GM12878 (cell line): ENCODE data around the gene MRPS14.
"Not testable (repeated sequence)": the region's sequence is repeated elsewhere in the genome, so short reads cannot be mapped to it uniquely, and the experiment has no call there.

Source experiments
- CHD1 ChIP-seq: IDR thresholded peaks from 2 replicates; pipeline ENCODE4 v1.6.1; 2012; ENCODE audit warnings: low read depth, low read length, improper control_type of control experiment
- MYC ChIP-seq: IDR thresholded peaks from 2 replicates; pipeline ENCODE4 v1.6.1; 2011; ENCODE audit warnings: mild to moderate bottlenecking, low read length, moderate library complexity, inconsistent platforms; ENCODE audit not compliant: insufficient read depth, insufficient replicate concordance, insufficient read length, severe bottlenecking
- POLR2A ChIP-seq: IDR thresholded peaks from 2 replicates; pipeline ENCODE4 v1.6.1; 2011; ENCODE audit warnings: low read depth, mild to moderate bottlenecking, low read length
- REST ChIP-seq: IDR thresholded peaks from 2 replicates; pipeline ENCODE4 v1.6.1; 2012; ENCODE audit warnings: mild to moderate bottlenecking, low read depth, low read length
- ZNF384 ChIP-seq: IDR thresholded peaks from 2 replicates; pipeline ENCODE4 v1.6.1; 2012; ENCODE audit warnings: low read depth, mild to moderate bottlenecking, low read length, improper control_type of control experiment, borderline replicate concordance
- TF ChIP-seq, protein P1 (sequence below), 3 experiments: IDR thresholded peaks in 2 of 3; conservative IDR thresholded peaks in 1 of 3; 2 replicates each; pipeline ENCODE4 v1.5.1; 2011; ENCODE audit warnings: low read depth in 3 of 3, low read length in 3 of 3, mild to moderate bottlenecking in 3 of 3, control low read depth in 2 of 3, moderate library complexity in 2 of 3, inconsistent platforms in 1 of 3, mixed read lengths in 1 of 3; ENCODE audit not compliant: control insufficient read depth in 2 of 3, insufficient read depth in 1 of 3; ENCODE audit errors: extremely low read depth in 1 of 3

- TF ChIP-seq, protein P1, sequence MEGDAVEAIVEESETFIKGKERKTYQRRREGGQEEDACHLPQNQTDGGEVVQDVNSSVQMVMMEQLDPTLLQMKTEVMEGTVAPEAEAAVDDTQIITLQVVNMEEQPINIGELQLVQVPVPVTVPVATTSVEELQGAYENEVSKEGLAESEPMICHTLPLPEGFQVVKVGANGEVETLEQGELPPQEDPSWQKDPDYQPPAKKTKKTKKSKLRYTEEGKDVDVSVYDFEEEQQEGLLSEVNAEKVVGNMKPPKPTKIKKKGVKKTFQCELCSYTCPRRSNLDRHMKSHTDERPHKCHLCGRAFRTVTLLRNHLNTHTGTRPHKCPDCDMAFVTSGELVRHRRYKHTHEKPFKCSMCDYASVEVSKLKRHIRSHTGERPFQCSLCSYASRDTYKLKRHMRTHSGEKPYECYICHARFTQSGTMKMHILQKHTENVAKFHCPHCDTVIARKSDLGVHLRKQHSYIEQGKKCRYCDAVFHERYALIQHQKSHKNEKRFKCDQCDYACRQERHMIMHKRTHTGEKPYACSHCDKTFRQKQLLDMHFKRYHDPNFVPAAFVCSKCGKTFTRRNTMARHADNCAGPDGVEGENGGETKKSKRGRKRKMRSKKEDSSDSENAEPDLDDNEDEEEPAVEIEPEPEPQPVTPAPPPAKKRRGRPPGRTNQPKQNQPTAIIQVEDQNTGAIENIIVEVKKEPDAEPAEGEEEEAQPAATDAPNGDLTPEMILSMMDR (IDR thresholded peaks at IDR 0.05 in 2 of 3, conservative IDR thresholded peaks at IDR 0.05 in 1 of 3; ENCODE audit: control insufficient read depth in 2 of 3, extremely low read depth in 1 of 3, insufficient read depth in 1 of 3, low read depth in 3 of 3, low read length in 3 of 3) = not testable (repeated sequence)
- not testable (repeated sequence) for TF ChIP-seq POLR2A, REST, MYC, CHD1, ZNF384
Measured at GRCh38 chr1:175023922-175024242, 657 bp upstream of the MRPS14 start.
